ENCODE data around the gene TMEM72. TPM values are rescaled to one million over a fixed set of nuclear protein-coding genes. Genes with fewer than 3 reads are reported as not detected.

The TMEM72 gene
- total RNA-seq, 3 donors from 2014 or later = not detected

DNA sequence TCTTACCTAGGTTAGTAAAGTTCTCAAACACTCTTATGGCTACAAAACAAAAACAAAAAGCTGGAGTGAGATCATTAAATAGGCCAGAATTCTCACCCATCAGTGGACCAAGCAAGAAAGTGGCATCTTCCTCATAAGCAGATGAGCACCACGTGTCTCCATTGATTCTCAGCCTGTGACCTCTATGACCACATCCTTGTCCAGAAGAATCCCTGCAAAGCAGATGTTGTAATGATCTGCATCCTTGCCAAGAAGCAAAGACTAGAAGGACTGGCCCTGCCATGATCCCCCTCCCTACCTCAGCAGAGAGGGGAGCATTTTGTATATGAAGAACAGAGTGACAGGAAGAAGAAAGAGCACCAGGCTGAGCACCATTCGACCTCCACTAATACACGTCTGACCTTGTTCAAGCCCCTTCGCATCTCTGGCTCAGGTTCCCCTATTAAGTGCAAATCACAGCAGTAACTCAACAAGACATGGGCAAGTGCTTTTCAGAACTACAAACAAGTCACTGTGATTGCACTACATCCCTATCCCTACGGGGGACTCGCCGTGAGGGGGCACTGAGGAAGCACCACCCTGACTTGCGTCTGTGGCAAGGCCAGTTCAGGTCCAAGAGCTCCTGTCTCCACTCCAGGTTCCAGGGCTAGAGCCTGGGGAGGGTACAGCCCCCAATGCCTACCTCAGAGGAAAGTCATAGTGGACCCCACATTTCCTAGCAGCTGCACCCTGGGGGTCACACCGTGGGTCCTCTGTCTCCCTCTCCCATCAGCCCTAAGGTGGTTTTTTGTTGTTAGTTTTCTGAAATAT lies 26.3 kb downstream of the TMEM72 start:
- H3K27me3 ChIP-seq = no peaks in the 10 kb centered on the region
- intact Hi-C loops (cut with DNase I; ENCODE audit: low total_unique reads) = no loop called here
- H3K36me3 ChIP-seq = no peaks in the 10 kb centered on the region
- peaks cover 0 to 12% of the 10 kb centered on the region in 2 donors for H3K4me1 ChIP-seq
- TF ChIP-seq, protein P1, sequence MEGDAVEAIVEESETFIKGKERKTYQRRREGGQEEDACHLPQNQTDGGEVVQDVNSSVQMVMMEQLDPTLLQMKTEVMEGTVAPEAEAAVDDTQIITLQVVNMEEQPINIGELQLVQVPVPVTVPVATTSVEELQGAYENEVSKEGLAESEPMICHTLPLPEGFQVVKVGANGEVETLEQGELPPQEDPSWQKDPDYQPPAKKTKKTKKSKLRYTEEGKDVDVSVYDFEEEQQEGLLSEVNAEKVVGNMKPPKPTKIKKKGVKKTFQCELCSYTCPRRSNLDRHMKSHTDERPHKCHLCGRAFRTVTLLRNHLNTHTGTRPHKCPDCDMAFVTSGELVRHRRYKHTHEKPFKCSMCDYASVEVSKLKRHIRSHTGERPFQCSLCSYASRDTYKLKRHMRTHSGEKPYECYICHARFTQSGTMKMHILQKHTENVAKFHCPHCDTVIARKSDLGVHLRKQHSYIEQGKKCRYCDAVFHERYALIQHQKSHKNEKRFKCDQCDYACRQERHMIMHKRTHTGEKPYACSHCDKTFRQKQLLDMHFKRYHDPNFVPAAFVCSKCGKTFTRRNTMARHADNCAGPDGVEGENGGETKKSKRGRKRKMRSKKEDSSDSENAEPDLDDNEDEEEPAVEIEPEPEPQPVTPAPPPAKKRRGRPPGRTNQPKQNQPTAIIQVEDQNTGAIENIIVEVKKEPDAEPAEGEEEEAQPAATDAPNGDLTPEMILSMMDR (IDR thresholded peaks at IDR 0.05) = no peak
- TF ChIP-seq POLR2AphosphoS5 (IDR thresholded peaks at IDR 0.05) (peak in 1 of 3 donors; percentile 20), POLR2A (IDR thresholded peaks at IDR 0.05) (no peak)
- H3K9me3 ChIP-seq = no peaks in the 10 kb centered on the region
- H3K4me3 ChIP-seq = no peak overlapping the region
- DNase-seq (ENCODE audit: low spot score in 2 of 2) = no peak
- H3K27ac ChIP-seq = no peak overlapping the region

DNA sequence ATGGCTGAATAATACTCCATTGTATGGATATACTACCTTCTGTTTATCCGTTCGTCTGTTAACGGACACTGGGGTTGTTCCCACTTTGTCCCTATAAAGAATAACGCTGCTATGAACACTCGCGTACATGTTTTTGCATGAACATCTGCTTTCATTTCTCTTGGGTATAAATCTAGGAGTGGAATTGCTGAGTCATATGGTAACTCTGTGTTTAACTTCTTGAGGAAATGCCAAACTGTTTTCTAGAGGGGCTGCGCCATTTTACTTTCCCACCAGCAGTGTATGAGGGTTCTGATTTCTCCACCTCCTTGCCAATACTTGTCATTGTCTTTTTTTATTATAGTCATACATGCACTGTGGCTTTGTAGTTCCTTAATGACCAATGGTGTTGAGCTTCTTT lies 27.8 kb downstream of the TMEM72 start:
- Histone ChIP-seq H3K4me3 (no peak overlapping the region), H3K27me3 (no peaks in the 10 kb centered on the region), H3K9me3 (no peaks in the 10 kb centered on the region), H3K4me1 (peaks cover 0 to 6% of the 10 kb centered on the region in 2 donors), H3K36me3 (no peaks in the 10 kb centered on the region), H3K27ac (no peak overlapping the region)
- no peak for DNase-seq (ENCODE audit: low spot score in 2 of 2)
- intact Hi-C loops (cut with DNase I; ENCODE audit: low total_unique reads) = no loop called here
- TF ChIP-seq POLR2AphosphoS5 (IDR thresholded peaks at IDR 0.05) (no peak), POLR2A (IDR thresholded peaks at IDR 0.05) (no peak)
- TF ChIP-seq, protein P1 (IDR thresholded peaks at IDR 0.05) = no peak

GRCh38 chr10:44939691-44940401 lies 28.7 kb downstream of the TMEM72 start:
- Histone ChIP-seq H3K27ac (no peak overlapping the region), H3K4me1 (peaks cover 0 to 6% of the 10 kb centered on the region in 2 donors), H3K27me3 (no peaks in the 10 kb centered on the region), H3K9me3 (no peaks in the 10 kb centered on the region), H3K4me3 (no peak overlapping the region), H3K36me3 (no peaks in the 10 kb centered on the region)
- intact Hi-C loops (cut with DNase I; ENCODE audit: low total_unique reads) = no loop called here
- no peak for TF ChIP-seq POLR2A (IDR thresholded peaks at IDR 0.05)
- TF ChIP-seq, protein P1 (IDR thresholded peaks at IDR 0.05) = no peak
- TF ChIP-seq POLR2AphosphoS5 (IDR thresholded peaks at IDR 0.05) = no peak
- DNase-seq (ENCODE audit: low spot score in 2 of 2) = no peak

GRCh38 chr10:44944354-44944753 lies 33.2 kb downstream of the TMEM72 start:
- Histone ChIP-seq H3K36me3 (no peaks in the 10 kb centered on the region), H3K27me3 (no peaks in the 10 kb centered on the region), H3K4me1 (no peaks in the 10 kb centered on the region), H3K9me3 (no peaks in the 10 kb centered on the region), H3K27ac (no peak overlapping the region), H3K4me3 (no peak overlapping the region)
- TF ChIP-seq, protein P1 (IDR thresholded peaks at IDR 0.05) = no peak
- TF ChIP-seq POLR2AphosphoS5 (IDR thresholded peaks at IDR 0.05) (no peak), POLR2A (IDR thresholded peaks at IDR 0.05) (no peak)
- intact Hi-C loops (cut with DNase I; ENCODE audit: low total_unique reads) = no loop called here
- no peak for DNase-seq (ENCODE audit: low spot score in 2 of 2)

- no peak overlapping the region for H3K4me3 ChIP-seq
- no peaks in the 10 kb centered on the region for H3K27me3 ChIP-seq
- no peaks in the 10 kb centered on the region for H3K9me3 ChIP-seq
- no peaks in the 10 kb centered on the region for H3K4me1 ChIP-seq
- H3K27ac ChIP-seq = no peak overlapping the region
- TF ChIP-seq POLR2A (IDR thresholded peaks at IDR 0.05) = no peak
- TF ChIP-seq POLR2AphosphoS5 (IDR thresholded peaks at IDR 0.05) = no peak
- TF ChIP-seq, protein P1 (IDR thresholded peaks at IDR 0.05) = no peak
- H3K36me3 ChIP-seq = no peaks in the 10 kb centered on the region
- intact Hi-C loops (cut with DNase I; ENCODE audit: low total_unique reads) = no loop called here
- no peak for DNase-seq (ENCODE audit: low spot score in 2 of 2)
These were observed 35.1 kb downstream of the TMEM72 start for GRCh38 chr10:44946205-44946604.

Data from breast epithelium (tissue), 4 donors.